CD14-positive monocyte (primary cell): Measurements from ENCODE around the gene SLC30A3. TPM values are rescaled to one million over a fixed set of nuclear protein-coding genes. Genes with fewer than 3 reads are reported as not detected.

Experiments
- DNase-seq, 3 donors: peaks; one replicate each; pipeline ENCODE4 v3.0.0-alpha.2; 2011 to 2022
- H2AFZ ChIP-seq: 2 replicates; pipeline ENCODE4 v1.6.0; 2012; ENCODE audit warnings: mild to moderate bottlenecking, low read depth, low read length, inconsistent platforms; ENCODE audit not compliant: insufficient read depth, poor library complexity, severe bottlenecking
- H3K27ac ChIP-seq, 2 donors: 1 replicate in 1 of 2; 2 replicates in 1 of 2; pipeline ENCODE4 v1.5.1; 2012 to 2013; ENCODE audit warnings: low read length in 2 of 2, control low read depth in 1 of 2, inconsistent platforms in 1 of 2, low read depth in 1 of 2, mild to moderate bottlenecking in 1 of 2
- H3K27me3 ChIP-seq, 2 donors: one replicate each; pipeline versions ENCODE4 v1.6.0 to v1.6.1; 2011 to 2013; ENCODE audit warnings: low read length in 2 of 2; ENCODE audit not compliant: control insufficient read depth in 2 of 2, insufficient read depth in 2 of 2
- H3K36me3 ChIP-seq, 2 donors: replicated peaks in 1 of 2; 1 replicate in 1 of 2; 2 replicates in 1 of 2; pipeline versions ENCODE4 v1.5.1 to v1.6.1; 2012 to 2013; ENCODE audit warnings: low read length in 2 of 2, control low read depth in 1 of 2, inconsistent platforms in 1 of 2, mild to moderate bottlenecking in 1 of 2; ENCODE audit not compliant: insufficient read depth in 2 of 2, control insufficient read depth in 1 of 2
- H3K4me1 ChIP-seq, 2 donors: 1 replicate in 1 of 2; 2 replicates in 1 of 2; pipeline versions ENCODE4 v1.5.1 to v1.6.1; 2012 to 2013; ENCODE audit warnings: low read length in 2 of 2, control low read depth in 1 of 2, inconsistent platforms in 1 of 2, mild to moderate bottlenecking in 1 of 2, moderate library complexity in 1 of 2; ENCODE audit not compliant: insufficient read depth in 2 of 2, control insufficient read depth in 1 of 2
- H3K4me2 ChIP-seq: replicated peaks from 2 replicates; pipeline ENCODE3; 2012; ENCODE audit warnings: low read length, moderate library complexity, mild to moderate bottlenecking; ENCODE audit not compliant: poor library complexity, severe bottlenecking; ENCODE audit errors: extremely low read depth
- H3K4me3 ChIP-seq, 3 experiments: fragments of 200-600 bp in 1 of 3; sonication (generic) in 1 of 3; replicated peaks in 1 of 3; 1 replicate in 2 of 3; 2 replicates in 1 of 3; pipeline ENCODE4 v1.5.1; 2011 to 2013; ENCODE audit warnings: low read length in 3 of 3, mild to moderate bottlenecking in 3 of 3, control low read depth in 2 of 3, low read depth in 2 of 3, inconsistent platforms in 1 of 3, moderate library complexity in 1 of 3
- H3K79me2 ChIP-seq: 2 replicates; pipeline ENCODE4 v1.6.0; 2012; ENCODE audit warnings: mild to moderate bottlenecking, control low read depth, inconsistent platforms, low read length, moderate library complexity; ENCODE audit not compliant: insufficient read depth
- H3K9ac ChIP-seq: 2 replicates; pipeline ENCODE4 v1.6.0; 2017; ENCODE audit warnings: low read length, mild to moderate bottlenecking; ENCODE audit not compliant: insufficient read depth, poor library complexity, severe bottlenecking
- H3K9me3 ChIP-seq, 2 donors: replicated peaks in 1 of 2; 1 replicate in 1 of 2; 2 replicates in 1 of 2; pipeline versions ENCODE4 v1.5.1 to v1.6.1; 2012 to 2013; ENCODE audit warnings: low read length in 2 of 2, control low read depth in 1 of 2; ENCODE audit not compliant: control insufficient read depth in 1 of 2, insufficient read depth in 1 of 2
- H4K20me1 ChIP-seq: 2 replicates; pipeline ENCODE4 v1.6.0; 2012; ENCODE audit warnings: mild to moderate bottlenecking, low read length, control low read depth, moderate library complexity; ENCODE audit not compliant: insufficient read depth
- H3K27ac Mint-ChIP-seq, 7 donors: one replicate each; pipeline ENCODE4 v1.8.0; 2020; ENCODE audit warnings: mild to moderate bottlenecking in 7 of 7, mixed read lengths in 7 of 7, moderate library complexity in 6 of 7, inconsistent platforms in 2 of 7
- H3K27me3 Mint-ChIP-seq, 3 donors: one replicate each; pipeline ENCODE4 v1.8.0; 2021 to 2022; ENCODE audit warnings: low read depth in 3 of 3, mild to moderate bottlenecking in 3 of 3, mixed read lengths in 3 of 3, moderate library complexity in 3 of 3, inconsistent platforms in 1 of 3
- H3K36me3 Mint-ChIP-seq, 2 donors: one replicate each; pipeline ENCODE4 v1.8.0; 2020; ENCODE audit warnings: mixed read lengths in 2 of 2, inconsistent platforms in 1 of 2, mild to moderate bottlenecking in 1 of 2
- H3K4me1 Mint-ChIP-seq: one replicate; pipeline ENCODE4 v1.8.0; 2020; ENCODE audit warnings: mild to moderate bottlenecking, mixed read lengths
- H3K4me3 Mint-ChIP-seq, 2 donors: one replicate each; pipeline ENCODE4 v1.8.0; 2020; ENCODE audit warnings: mild to moderate bottlenecking in 2 of 2, mixed read lengths in 2 of 2, moderate library complexity in 1 of 2
- H3K9me3 Mint-ChIP-seq, 7 donors: one replicate each; pipeline ENCODE4 v1.8.0; 2020 to 2022; ENCODE audit warnings: mixed read lengths in 7 of 7, mild to moderate bottlenecking in 6 of 7, moderate library complexity in 6 of 7, inconsistent platforms in 2 of 7
- CTCF ChIP-seq: fragments of 200-600 bp; IDR thresholded peaks from one replicate; pipeline ENCODE4 v1.8.0; 2022; ENCODE audit warnings: antibody characterized with exemption, mild to moderate bottlenecking
- WGBS: methylation state at CpG from one replicate; pipeline ENCODE4 v1.1.5; 2013; ENCODE audit warnings: missing lambda C conversion rate; ENCODE audit not compliant: insufficient coverage; 5-methylcytosine and 5-hydroxymethylcytosine counted together
- intact Hi-C, 2 donors: fragments of 100-400 bp; cut with micrococcal nuclease; formaldehyde crosslinking; loops; one replicate each; pipeline versions ENCODE4 v1.15.0 to v1.15.1; 2023
- polyA plus RNA-seq, 3 donors: library from polyadenylated mRNA; depleted of rRNA in 1 of 3; unstranded in 2 of 3; stranded (reverse) in 1 of 3; fragments of 300-500 nt in 2 of 3; fragments of >200 nt in 1 of 3; fragmentation: Illumina TruSeq in 2 of 3; gene quantifications; 1 replicate in 2 of 3; 2 replicates in 1 of 3; pipeline ENCODE4 v1.2.3, GENCODE V29; 2012 to 2021

The SLC30A3 gene
- polyA plus RNA-seq, 3 donors, result 0.08 TPM; not detected in 2

DNA sequence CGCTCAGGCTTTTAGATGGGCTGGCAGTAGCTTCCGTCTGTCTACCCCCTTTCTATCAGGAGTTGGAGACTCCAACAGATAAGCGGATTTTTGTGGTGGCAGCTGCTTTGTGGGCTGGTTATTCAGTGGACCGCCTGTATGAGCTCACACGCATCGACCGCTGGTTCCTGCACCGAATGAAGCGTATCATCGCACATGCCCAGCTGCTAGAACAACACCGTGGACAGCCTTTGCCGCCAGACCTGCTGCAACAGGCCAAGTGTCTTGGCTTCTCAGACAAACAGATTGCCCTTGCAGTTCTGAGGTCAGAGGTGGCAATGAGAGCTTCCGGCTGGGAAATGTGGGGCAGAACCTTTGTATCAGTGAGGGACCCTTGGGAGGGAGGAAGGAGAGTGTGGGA is 30.9 kb downstream of the SLC30A3 start:
- DNase-seq, result no peak
- Mint-ChIP-seq H3K4me1 (no peaks in the 10 kb centered on the region), H3K9me3 (no peaks in the 10 kb centered on the region), H3K4me3 (no peak overlapping the region), H3K27ac (no peak overlapping the region), H3K27me3 (peaks cover 0 to 2% (median 0%) of the 10 kb centered on the region in 3 donors), H3K36me3 (peaks cover 82 to 98% of the 10 kb centered on the region in 2 donors)
- H4K20me1 ChIP-seq, result no peaks in the 10 kb centered on the region
- H3K4me3 ChIP-seq, result no peak overlapping the region
- no peaks in the 10 kb centered on the region for H3K79me2 ChIP-seq
- no peak overlapping the region for H3K27ac ChIP-seq
- no peaks in the 10 kb centered on the region for H3K9me3 ChIP-seq
- H3K36me3 ChIP-seq, result peaks cover 68 to 98% of the 10 kb centered on the region in 2 donors
- intact Hi-C loops, result no loop called here
- no peaks in the 10 kb centered on the region for H3K27me3 ChIP-seq
- H3K4me2 ChIP-seq, result no peak overlapping the region
- H3K4me1 ChIP-seq, result no peaks in the 10 kb centered on the region
- TF ChIP-seq CTCF, result no peak
- WGBS, result 98% methylated on average over 12 of the region's 13 CpGs
- H2AFZ ChIP-seq, result no peak overlapping the region
- no peak overlapping the region for H3K9ac ChIP-seq

DNA sequence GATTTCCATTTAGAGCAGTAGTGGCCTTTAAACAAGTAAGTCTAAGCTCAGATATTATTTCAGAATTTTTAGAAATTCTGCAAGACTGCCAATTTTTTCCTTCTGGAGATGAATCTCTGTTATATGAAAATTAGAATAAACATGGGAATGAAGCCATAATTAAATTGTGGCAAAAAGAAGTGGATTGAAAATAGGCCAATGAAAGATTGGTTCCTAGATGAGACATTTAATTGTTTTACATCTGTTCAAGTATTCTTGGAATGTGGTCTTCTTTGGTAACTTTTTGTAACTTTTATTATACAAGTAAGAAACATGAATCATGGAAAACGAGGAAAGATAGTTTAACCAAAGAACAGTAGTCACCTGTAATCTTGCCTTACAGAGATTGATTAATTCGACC is 35.3 kb downstream of the SLC30A3 start:
- Histone ChIP-seq H3K79me2 (no peaks in the 10 kb centered on the region), H3K36me3 (peaks cover 68 to 98% of the 10 kb centered on the region in 2 donors)

More for the DNA sequence above, 35.3 kb downstream of the SLC30A3 start:
- no peaks in the 10 kb centered on the region for H3K4me1 Mint-ChIP-seq
- H3K36me3 Mint-ChIP-seq, result peaks cover 83 to 98% of the 10 kb centered on the region in 2 donors
- Histone ChIP-seq H3K4me1 (no peaks in the 10 kb centered on the region), H3K9ac (no peak overlapping the region), H4K20me1 (no peaks in the 10 kb centered on the region), H3K27me3 (no peaks in the 10 kb centered on the region), H3K4me2 (no peak overlapping the region), H2AFZ (no peak overlapping the region), H3K9me3 (no peaks in the 10 kb centered on the region), H3K4me3 (no peak overlapping the region), H3K27ac (no peak overlapping the region)
- H3K9me3 Mint-ChIP-seq, result no peaks in the 10 kb centered on the region
- TF ChIP-seq CTCF, result no peak
- intact Hi-C loops, result no loop called here
- H3K4me3 Mint-ChIP-seq, result no peak overlapping the region
- DNase-seq, result no peak
- no peak overlapping the region for H3K27ac Mint-ChIP-seq
- WGBS, result no CpG with 5 or more reads among the region's 2 CpGs
- H3K27me3 Mint-ChIP-seq, result peaks cover 0 to 4% (median 2%) of the 10 kb centered on the region in 3 donors
